ENCODE data around the gene PIP5K1C.
"Not testable (repeated sequence)": the region's sequence is repeated elsewhere in the genome, so short reads cannot be mapped to it uniquely, and the experiment has no call there.

The PIP5K1C gene

GRCh38 chr19:3632098-3632497, 68.2 kb downstream of the PIP5K1C start:
- no peak overlapping the region for H2AFZ ChIP-seq (ENCODE audit: low read depth, low read length)
- H3K27ac ChIP-seq (ENCODE audit: low read length) = no peak overlapping the region
- DNase-seq (no peak), ATAC-seq (ENCODE audit: insufficient read depth, low read depth) (no peak)
- peaks cover 22% of the 10 kb centered on the region for H3K36me3 ChIP-seq (ENCODE audit: insufficient read depth, low read length)
- H3K9ac ChIP-seq (ENCODE audit: low read depth, low read length) = no peak overlapping the region
- TF ChIP-seq CTCF (IDR thresholded peaks at IDR 0.05; ENCODE audit: borderline replicate concordance, extremely low read depth, low read length, poor library complexity, severe bottlenecking) = no peak
- no peak for TF ChIP-seq EZH2 (IDR thresholded peaks at IDR 0.05; ENCODE audit: borderline replicate concordance, low read depth, low read length, severe bottlenecking)
- H3K4me2 ChIP-seq (ENCODE audit: insufficient read depth, low read length) = no peak overlapping the region
- H3K4me3 ChIP-seq (ENCODE audit: low read depth in 1 of 2, low read length in 2 of 2) = no peak overlapping the region
- peaks cover 3% of the 10 kb centered on the region; the same call in 1 of the 2 replicates for H4K20me1 ChIP-seq (ENCODE audit: insufficient read depth, low read length)
- peaks cover 4% of the 10 kb centered on the region for H3K4me1 ChIP-seq (ENCODE audit: insufficient read depth, low read length)
- H3K9me3 ChIP-seq (ENCODE audit: insufficient read depth, low read length, severe bottlenecking) = no peaks in the 10 kb centered on the region
- no peaks in the 10 kb centered on the region for H3K27me3 ChIP-seq (ENCODE audit: insufficient read depth, low read length, poor library complexity)
- no peaks in the 10 kb centered on the region for H3K79me2 ChIP-seq (ENCODE audit: insufficient read depth, low read length)

GRCh38 chr19:3631053-3631861, 69.0 kb downstream of the PIP5K1C start:
- H3K27ac ChIP-seq (ENCODE audit: low read length) = no peak overlapping the region

DNA sequence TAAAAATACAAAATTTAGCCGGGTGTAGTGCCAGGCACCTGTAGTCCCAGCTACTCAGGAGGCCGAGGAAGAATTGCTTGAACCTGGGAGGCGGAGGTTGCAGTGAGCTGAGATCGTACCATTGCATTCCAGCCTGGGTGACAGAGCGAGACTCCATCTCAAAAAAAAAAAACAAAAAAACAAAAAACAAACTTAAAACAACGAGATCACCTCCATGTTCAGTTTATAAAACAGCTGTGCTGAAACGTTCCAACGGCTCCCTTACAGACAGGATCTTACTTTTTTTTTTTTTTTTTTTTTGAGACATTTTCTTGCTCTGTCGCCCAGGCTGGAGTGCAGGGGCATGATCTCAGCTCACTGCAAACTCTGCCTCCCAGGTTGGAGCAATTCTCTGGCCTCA, 71.5 kb downstream of the PIP5K1C start:
- Histone ChIP-seq H3K36me3 (ENCODE audit: insufficient read depth, low read length) (peaks cover 27% of the 10 kb centered on the region), H3K4me1 (ENCODE audit: insufficient read depth, low read length) (peaks cover 33% of the 10 kb centered on the region), H3K79me2 (ENCODE audit: insufficient read depth, low read length) (peaks cover 29% of the 10 kb centered on the region), H4K20me1 (ENCODE audit: insufficient read depth, low read length) (peaks cover 24% of the 10 kb centered on the region)
- not testable (repeated sequence) for H3K27ac ChIP-seq (ENCODE audit: low read length); H3K4me3 ChIP-seq (ENCODE audit: low read depth in 1 of 2, low read length in 2 of 2); ATAC-seq (ENCODE audit: insufficient read depth, low read depth); H3K27me3 ChIP-seq (ENCODE audit: insufficient read depth, low read length, poor library complexity); H2AFZ ChIP-seq (ENCODE audit: low read depth, low read length); DNase-seq; H3K9me3 ChIP-seq (ENCODE audit: insufficient read depth, low read length, severe bottlenecking); H3K9ac ChIP-seq (ENCODE audit: low read depth, low read length); H3K4me2 ChIP-seq (ENCODE audit: insufficient read depth, low read length)

More at GRCh38 chr19:3631053-3631861, 69.0 kb downstream of the PIP5K1C start:
- H3K4me1 ChIP-seq (ENCODE audit: insufficient read depth, low read length) = peaks cover 8% of the 10 kb centered on the region
- H3K9me3 ChIP-seq (ENCODE audit: insufficient read depth, low read length, severe bottlenecking) = no peaks in the 10 kb centered on the region
- peaks cover 4% of the 10 kb centered on the region for H3K79me2 ChIP-seq (ENCODE audit: insufficient read depth, low read length)
- TF ChIP-seq CTCF (IDR thresholded peaks at IDR 0.05; ENCODE audit: borderline replicate concordance, extremely low read depth, low read length, poor library complexity, severe bottlenecking) (no peak), EZH2 (IDR thresholded peaks at IDR 0.05; ENCODE audit: borderline replicate concordance, low read depth, low read length, severe bottlenecking) (no peak)
- no peak overlapping the region for H3K9ac ChIP-seq (ENCODE audit: low read depth, low read length)
- ATAC-seq (ENCODE audit: insufficient read depth, low read depth) (no peak), DNase-seq (no peak)
- H3K36me3 ChIP-seq (ENCODE audit: insufficient read depth, low read length) = peaks cover 19% of the 10 kb centered on the region
- H3K4me3 ChIP-seq (ENCODE audit: low read depth in 1 of 2, low read length in 2 of 2) = no peak overlapping the region
- H2AFZ ChIP-seq (ENCODE audit: low read depth, low read length) = no peak overlapping the region
- peaks cover 6% of the 10 kb centered on the region; the same call in 1 of the 2 replicates for H4K20me1 ChIP-seq (ENCODE audit: insufficient read depth, low read length)
- no peaks in the 10 kb centered on the region for H3K27me3 ChIP-seq (ENCODE audit: insufficient read depth, low read length, poor library complexity)
- no peak overlapping the region for H3K4me2 ChIP-seq (ENCODE audit: insufficient read depth, low read length)

DNA sequence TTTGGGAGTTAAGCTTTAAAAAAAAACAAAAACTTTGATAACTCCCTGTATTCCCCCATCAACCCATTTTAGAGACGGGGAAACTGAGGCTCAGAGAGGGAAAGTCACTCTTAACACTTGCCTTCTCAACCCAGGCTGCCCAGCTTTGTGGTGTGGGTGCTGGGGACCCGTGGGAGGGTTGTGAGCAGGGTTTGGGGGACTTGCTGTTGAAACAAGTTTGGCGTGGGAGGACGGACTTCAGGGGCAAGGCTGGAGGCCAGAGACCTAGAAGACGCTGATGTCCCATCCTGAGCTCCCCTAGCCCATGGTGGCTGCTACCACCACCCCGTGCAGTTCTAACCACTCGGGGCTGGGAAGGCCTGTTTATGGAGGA, 72.9 kb downstream of the PIP5K1C start:
- H3K9ac ChIP-seq (ENCODE audit: low read depth, low read length) = peak overlapping the region; percentile 2; the same call in 1 of the 2 replicates
- no peak for TF ChIP-seq EZH2 (IDR thresholded peaks at IDR 0.05; ENCODE audit: borderline replicate concordance, low read depth, low read length, severe bottlenecking)
- no peak for TF ChIP-seq CTCF (IDR thresholded peaks at IDR 0.05; ENCODE audit: borderline replicate concordance, extremely low read depth, low read length, poor library complexity, severe bottlenecking)
- ATAC-seq (ENCODE audit: insufficient read depth, low read depth) = no peak
- H3K4me2 ChIP-seq (ENCODE audit: insufficient read depth, low read length) = peak overlapping the region; percentile 94
- peaks cover 29% of the 10 kb centered on the region for H3K79me2 ChIP-seq (ENCODE audit: insufficient read depth, low read length)
- H3K27ac ChIP-seq (ENCODE audit: low read length) = peak overlapping the region; percentile 13; the same call in 1 of the 2 replicates
- DNase-seq = no peak
- H2AFZ ChIP-seq (ENCODE audit: low read depth, low read length) = peak overlapping the region; percentile 36
- no peaks in the 10 kb centered on the region for H3K27me3 ChIP-seq (ENCODE audit: insufficient read depth, low read length, poor library complexity)
- H3K4me1 ChIP-seq (ENCODE audit: insufficient read depth, low read length) = peaks cover 35% of the 10 kb centered on the region
- H3K9me3 ChIP-seq (ENCODE audit: insufficient read depth, low read length, severe bottlenecking) = no peaks in the 10 kb centered on the region
- peaks cover 27% of the 10 kb centered on the region for H4K20me1 ChIP-seq (ENCODE audit: insufficient read depth, low read length)
- peak overlapping the region in 1 of 2 experiments; percentile 38; a peak in 2 of 4 replicates for H3K4me3 ChIP-seq (ENCODE audit: low read depth in 1 of 2, low read length in 2 of 2)
- H3K36me3 ChIP-seq (ENCODE audit: insufficient read depth, low read length) = peaks cover 31% of the 10 kb centered on the region
